ENCODE results near the gene GNG8. TPM values are rescaled to one million over a fixed set of nuclear protein-coding genes. Genes with fewer than 3 reads are reported as not detected.

Gene GNG8
- total RNA-seq, 1 experiment from 2014 or later, result not detected

DNA sequence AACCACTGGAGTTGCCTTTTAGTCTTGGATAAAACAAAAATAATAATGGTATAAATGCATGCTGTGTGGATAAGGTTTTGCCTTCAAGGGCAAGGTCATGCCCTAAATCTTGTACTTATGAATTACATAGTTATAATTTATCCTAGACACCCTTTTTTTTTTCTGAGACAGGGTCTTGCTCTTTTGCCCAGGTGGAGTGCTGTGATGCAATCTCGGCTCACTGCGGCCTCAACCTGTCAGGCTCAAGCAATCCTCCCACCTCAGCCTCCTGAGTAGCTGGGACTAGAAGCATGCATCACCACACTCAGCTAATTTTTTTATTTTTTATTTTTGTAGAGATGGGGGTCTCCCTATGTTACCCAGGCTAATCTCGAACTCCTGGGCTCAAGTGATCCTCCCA lies 32.7 kb upstream of the GNG8 start:
- Histone ChIP-seq H3K27ac (ENCODE audit: insufficient read length, low read depth, low read length) (no peak overlapping the region), H3K4ac (ENCODE audit: low read depth, low read length) (no peak overlapping the region), H3K9ac (ENCODE audit: extremely low read depth, insufficient read length, low read length) (no peak overlapping the region), H2BK120ac (ENCODE audit: low read depth, low read length, poor library complexity, severe bottlenecking) (no peak overlapping the region), H4K8ac (replicated peaks; ENCODE audit: insufficient read length, low read depth, low read length) (no peak overlapping the region), H3K27me3 (ENCODE audit: insufficient read depth, low read length) (no peaks in the 10 kb centered on the region), H3K23me2 (ENCODE audit: insufficient read length, low read depth, low read length, poor library complexity, severe bottlenecking) (no peaks in the 10 kb centered on the region), H3K18ac (ENCODE audit: insufficient read length, low read depth, low read length) (no peak overlapping the region), H2AK5ac (ENCODE audit: insufficient read length, low read length) (no peak overlapping the region), H3K14ac (ENCODE audit: insufficient read depth, low read length) (no peak overlapping the region), H2BK5ac (ENCODE audit: insufficient read length, low read length) (no peak overlapping the region), H2BK15ac (ENCODE audit: low read depth, low read length) (no peak overlapping the region), H3T11ph (ENCODE audit: low read length) (no peak overlapping the region), H2AFZ (ENCODE audit: low read length) (no peak overlapping the region), H4K91ac (ENCODE audit: insufficient read length, low read depth, low read length) (no peak overlapping the region), H2BK12ac (ENCODE audit: insufficient read length, low read depth, low read length) (no peak overlapping the region), H3K79me2 (ENCODE audit: insufficient read depth, low read length) (no peaks in the 10 kb centered on the region), H3K23ac (ENCODE audit: insufficient read length, low read depth, low read length) (no peak overlapping the region), H3K4me1 (ENCODE audit: insufficient read depth, low read length) (no peaks in the 10 kb centered on the region), H2BK20ac (ENCODE audit: low read depth, low read length, poor library complexity, severe bottlenecking) (no peak overlapping the region), H4K5ac (ENCODE audit: insufficient read length, low read depth, low read length) (no peak overlapping the region), H3K4me2 (ENCODE audit: insufficient read depth, insufficient read length, low read length) (no peak overlapping the region), H3K9me3 (ENCODE audit: control insufficient read depth, low read depth, low read length) (no peaks in the 10 kb centered on the region), H3K79me1 (ENCODE audit: insufficient read depth, low read depth, low read length, poor library complexity, severe bottlenecking) (no peaks in the 10 kb centered on the region), H4K20me1 (ENCODE audit: control insufficient read depth, insufficient read depth, insufficient read length) (no peaks in the 10 kb centered on the region), H3K56ac (ENCODE audit: insufficient read length, low read depth, low read length) (no peak overlapping the region)
- TF ChIP-seq, protein P1, sequence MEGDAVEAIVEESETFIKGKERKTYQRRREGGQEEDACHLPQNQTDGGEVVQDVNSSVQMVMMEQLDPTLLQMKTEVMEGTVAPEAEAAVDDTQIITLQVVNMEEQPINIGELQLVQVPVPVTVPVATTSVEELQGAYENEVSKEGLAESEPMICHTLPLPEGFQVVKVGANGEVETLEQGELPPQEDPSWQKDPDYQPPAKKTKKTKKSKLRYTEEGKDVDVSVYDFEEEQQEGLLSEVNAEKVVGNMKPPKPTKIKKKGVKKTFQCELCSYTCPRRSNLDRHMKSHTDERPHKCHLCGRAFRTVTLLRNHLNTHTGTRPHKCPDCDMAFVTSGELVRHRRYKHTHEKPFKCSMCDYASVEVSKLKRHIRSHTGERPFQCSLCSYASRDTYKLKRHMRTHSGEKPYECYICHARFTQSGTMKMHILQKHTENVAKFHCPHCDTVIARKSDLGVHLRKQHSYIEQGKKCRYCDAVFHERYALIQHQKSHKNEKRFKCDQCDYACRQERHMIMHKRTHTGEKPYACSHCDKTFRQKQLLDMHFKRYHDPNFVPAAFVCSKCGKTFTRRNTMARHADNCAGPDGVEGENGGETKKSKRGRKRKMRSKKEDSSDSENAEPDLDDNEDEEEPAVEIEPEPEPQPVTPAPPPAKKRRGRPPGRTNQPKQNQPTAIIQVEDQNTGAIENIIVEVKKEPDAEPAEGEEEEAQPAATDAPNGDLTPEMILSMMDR (conservative IDR thresholded peaks at IDR 0.05), result no peak
- peaks cover 2 to 15% (median 7%) of the 10 kb centered on the region in 3 experiments; a peak in 5 of 7 replicates for H3K36me3 Mint-ChIP-seq (ENCODE audit: insufficient read depth in 1 of 3, low read depth in 3 of 3)
- no CpG with 5 or more reads among the region's 3 CpGs for WGBS (ENCODE audit: extremely low coverage, insufficient read length, low lambda C conversion rate)
- DNase-seq, result no peak
- no peaks in the 10 kb centered on the region for H3K4me1 Mint-ChIP-seq
- no peak overlapping the region for H3K4me3 Mint-ChIP-seq
- 0 out of 5 replicates have a peak, but pooled peaks cover 0 to 2% of the 10 kb centered on the region in 2 experiments for H3K9me3 Mint-ChIP-seq
- no peak overlapping the region for H3K27ac Mint-ChIP-seq
- H3K27me3 Mint-ChIP-seq (ENCODE audit: low read depth), result peaks cover 4% of the 10 kb centered on the region
